K562 (cell line): Measurements from ENCODE around the gene TKT. TPM values are rescaled to one million over a fixed set of nuclear protein-coding genes. Genes with fewer than 3 reads are reported as not detected.

ENCODE experiments used
- ATAC-seq: fragments of 200-7000 bp; cut with Tn5 transposase; 3 replicates; pipeline ENCODE4 v1.9.1; 2020; ENCODE audit warnings: moderate library complexity
- BruUV-seq: library from RNA; stranded (reverse); fragments of 400-500 nt; replicated peaks from 2 replicates; lab custom pipeline; 2021; lab: Mats Ljungman, UMichigan
- CTCF ChIA-PET: fragments of 300-600 bp; formaldehyde crosslinking; extraction: SDS; loops from one replicate; lab custom pipeline; 2021; ENCODE audit warnings: low intra/inter-chr PET ratio; lab: Yijun Ruan, JAX
- POLR2A ChIA-PET: fragments of 300-600, 350-650 bp; sonication (Branson Sonifier 250); formaldehyde crosslinking; extraction: SDS; loops from one replicate; lab custom pipeline; 2021; ENCODE audit warnings: antibody characterized with exemption, inconsistent platforms; lab: Yijun Ruan, JAX
- DNase-seq, 4 experiments: peaks; one replicate each; pipeline versions ENCODE4 v3.0.0 to v3.0.0-alpha.2; 2011 to 2018; ENCODE audit warnings: low spot score in 3 of 4, mixed read lengths in 3 of 4; ENCODE audit errors: extremely low read depth in 1 of 4
- FAIRE-seq: peaks from 2 replicates; lab custom pipeline; 2011; peaks lifted over from hg19 to GRCh38; lab: Jason Lieb, UNC
- H2AFZ ChIP-seq: 2 replicates; pipeline ENCODE4 v1.6.0; 2011; ENCODE audit warnings: low read depth, low read length, control low read depth, inconsistent platforms
- H3K27ac ChIP-seq: fragments of 200-600 bp; 3 replicates; pipeline ENCODE4 v1.8.0; 2011; ENCODE audit warnings: low read depth, mild to moderate bottlenecking, control low read depth, inconsistent platforms, low read length, moderate library complexity, mixed read lengths; ENCODE audit errors: extremely low read depth
- H3K27me3 ChIP-seq, 2 experiments: fragments of 300-600 bp in 1 of 2; 2 replicates in 1 of 2; 3 replicates in 1 of 2; pipeline versions ENCODE4 v1.6.0 to v1.8.0; 2011; ENCODE audit warnings: inconsistent platforms in 2 of 2, low read length in 2 of 2, mild to moderate bottlenecking in 1 of 2, mixed read lengths in 1 of 2, moderate library complexity in 1 of 2; ENCODE audit not compliant: control insufficient read depth in 2 of 2, insufficient read depth in 2 of 2
- H3K36me3 ChIP-seq: fragments of 300-600 bp; 3 replicates; pipeline ENCODE4 v1.8.0; 2011; ENCODE audit warnings: mild to moderate bottlenecking, low read length, inconsistent platforms; ENCODE audit not compliant: control insufficient read depth, insufficient read depth
- H3K4me1 ChIP-seq, 2 experiments: fragments of 200-600 bp in 1 of 2; replicated peaks in 1 of 2; 2 replicates in 1 of 2; 3 replicates in 1 of 2; pipeline versions ENCODE4 v1.5.1 to v1.8.0; 2011; ENCODE audit warnings: inconsistent platforms in 2 of 2, low read length in 2 of 2, mild to moderate bottlenecking in 1 of 2, mixed read lengths in 1 of 2, moderate library complexity in 1 of 2; ENCODE audit not compliant: control insufficient read depth in 2 of 2, insufficient read depth in 2 of 2
- H3K4me2 ChIP-seq: 2 replicates; pipeline ENCODE4 v1.6.1; 2011; ENCODE audit warnings: low read length, control low read depth, inconsistent platforms, mixed read lengths; ENCODE audit not compliant: insufficient read depth
- H3K4me3 ChIP-seq: fragments of 200-600 bp; sonication (generic), shearing (Covaris generic); 2 replicates; pipeline ENCODE4 v1.5.1; 2016; ENCODE audit warnings: control low read depth, inconsistent platforms
- H3K79me2 ChIP-seq: fragments of 200-600 bp; 3 replicates; pipeline ENCODE4 v1.8.0; 2011; ENCODE audit warnings: low read length, inconsistent platforms; ENCODE audit not compliant: control insufficient read depth, insufficient read depth
- H3K9ac ChIP-seq, 2 experiments: 2 replicates each; pipeline versions ENCODE4 v1.6.0 to v1.6.1; 2011; ENCODE audit warnings: low read depth in 2 of 2, low read length in 2 of 2, control low read depth in 1 of 2, inconsistent platforms in 1 of 2, mild to moderate bottlenecking in 1 of 2, mixed read lengths in 1 of 2; ENCODE audit not compliant: insufficient read depth in 1 of 2
- H3K9me1 ChIP-seq: one replicate; pipeline ENCODE4 v1.6.0; 2011; ENCODE audit warnings: inconsistent platforms, mild to moderate bottlenecking, low read length, moderate library complexity; ENCODE audit not compliant: control insufficient read depth, insufficient read depth
- H3K9me3 ChIP-seq: replicated peaks from 2 replicates; pipeline ENCODE4 v1.5.1; 2011; ENCODE audit warnings: low read depth, low read length, inconsistent platforms; ENCODE audit not compliant: control insufficient read depth, insufficient read depth
- H4K20me1 ChIP-seq: replicated peaks from 2 replicates; pipeline ENCODE4 v1.6.1; 2011; ENCODE audit warnings: low read length, inconsistent platforms, mixed read lengths; ENCODE audit not compliant: control insufficient read depth, insufficient read depth
- CBFA2T2 ChIP-seq: fragments of 450-650 bp; conservative IDR thresholded peaks from 2 replicates; pipeline ENCODE4 v1.6.1; 2017; ENCODE audit warnings: mild to moderate bottlenecking
- FOXP1 ChIP-seq: sonication (generic); formaldehyde crosslinking; IDR thresholded peaks from 2 replicates; pipeline ENCODE4 v1.8.0; 2022; ENCODE audit warnings: mild to moderate bottlenecking, missing genetic modification reagents
- GTF3C2 ChIP-seq: IDR thresholded peaks from 3 replicates; pipeline ENCODE4 v1.6.1; 2011; ENCODE audit warnings: borderline replicate concordance, mild to moderate bottlenecking, moderate library complexity; ENCODE audit not compliant: insufficient read length; ENCODE audit errors: extremely low read depth
- HMBOX1 ChIP-seq: sonication (generic); IDR thresholded peaks from 2 replicates; pipeline ENCODE4 v1.6.1; 2016
- KAT8 ChIP-seq: fragments of 450-650 bp; IDR thresholded peaks from 2 replicates; pipeline ENCODE4 v1.6.1; 2016; ENCODE audit warnings: low read depth, mild to moderate bottlenecking
- KLF1 ChIP-seq: fragments of 450-650 bp; IDR thresholded peaks from 2 replicates; pipeline ENCODE4 v1.6.1; 2016; ENCODE audit warnings: missing genetic modification characterization, missing compliant biosample characterization
- ZNF561 ChIP-seq: fragments of 450-650 bp; formaldehyde crosslinking; conservative IDR thresholded peaks from 2 replicates; pipeline ENCODE4 v1.4.0; 2020; ENCODE audit warnings: mild to moderate bottlenecking, moderate library complexity
- ZNF830 ChIP-seq: fragments of 250-450 bp; sonication (Bioruptor Pico); IDR thresholded peaks from 2 replicates; pipeline ENCODE4 v1.5.0; 2021; ENCODE audit warnings: mild to moderate bottlenecking
- WGBS: fragments of 100-300 bp; shearing (Covaris generic); methylation state at CpG from one replicate; pipeline ENCODE4 v1.1.6; 2016; ENCODE audit warnings: low coverage, mixed read lengths; ENCODE audit not compliant: insufficient coverage; ENCODE audit errors: missing lambda C conversion rate; 5-methylcytosine and 5-hydroxymethylcytosine counted together
- in situ Hi-C: fragments of 300-500 bp; cut with MboI; formaldehyde crosslinking; loops from 4 replicates; pipeline ENCODE4 v1.15.0; 2018; ENCODE audit warnings: inconsistent platforms, mixed read lengths
- intact Hi-C: fragments of 100-400 bp; cut with micrococcal nuclease; formaldehyde crosslinking; loops from 2 replicates; pipeline ENCODE4 v1.14.2; 2022
- polyA plus RNA-seq, 8 experiments: library from polyadenylated mRNA; depleted of rRNA in 4 of 8; stranded (reverse) in 5 of 8; unstranded in 3 of 8; fragments of >200 nt; fragmentation: Nextera tagmentation in 2 of 8; fragmentation: Illumina TruSeq in 1 of 8; extraction: Ambion mirVana in 2 of 8; extraction: Trizol in 1 of 8; gene quantifications; 2 replicates each; pipeline versions ENCODE4 v1.2.1 to v1.2.3, GENCODE V29; 2011 to 2014; ENCODE audit warnings: inconsistent platforms in 1 of 8, missing spikeins in 1 of 8
- total RNA-seq, 7 experiments: library from RNA; depleted of rRNA in 6 of 7; stranded (reverse); fragments of >200 nt in 6 of 7; fragmentation: Illumina TruSeq in 2 of 7; extraction: Trizol in 2 of 7; gene quantifications; 2 replicates each; pipeline versions ENCODE4 v1.2.1 to v1.2.3, GENCODE V29; 2011 to 2021; ENCODE audit warnings: low replicate concordance in 1 of 7
- TF ChIP-seq, protein P1 (sequence below): sonication (generic); formaldehyde crosslinking; IDR thresholded peaks from 2 replicates; pipeline ENCODE4 v1.8.1; 2023; ENCODE audit warnings: mild to moderate bottlenecking, missing genetic modification reagents
- TF ChIP-seq, protein P2 (sequence below): sonication (generic); formaldehyde crosslinking; IDR thresholded peaks from 2 replicates; pipeline ENCODE4 v1.8.1; 2023; ENCODE audit warnings: mild to moderate bottlenecking, missing genetic modification reagents
- TF ChIP-seq, protein P3 (sequence below): fragments of 450-650 bp; conservative IDR thresholded peaks from 2 replicates; pipeline ENCODE4 v1.6.1; 2016; ENCODE audit warnings: missing genetic modification characterization, low read depth, mild to moderate bottlenecking, control low read depth, missing compliant biosample characterization

Gene TKT
- total and polyA plus RNA-seq, 9 of the 15 experiments (the other 6 are each of a cell fraction or from before 2014, with no cell fraction given): 58.1 to 401 (median 187) TPM

DNA sequence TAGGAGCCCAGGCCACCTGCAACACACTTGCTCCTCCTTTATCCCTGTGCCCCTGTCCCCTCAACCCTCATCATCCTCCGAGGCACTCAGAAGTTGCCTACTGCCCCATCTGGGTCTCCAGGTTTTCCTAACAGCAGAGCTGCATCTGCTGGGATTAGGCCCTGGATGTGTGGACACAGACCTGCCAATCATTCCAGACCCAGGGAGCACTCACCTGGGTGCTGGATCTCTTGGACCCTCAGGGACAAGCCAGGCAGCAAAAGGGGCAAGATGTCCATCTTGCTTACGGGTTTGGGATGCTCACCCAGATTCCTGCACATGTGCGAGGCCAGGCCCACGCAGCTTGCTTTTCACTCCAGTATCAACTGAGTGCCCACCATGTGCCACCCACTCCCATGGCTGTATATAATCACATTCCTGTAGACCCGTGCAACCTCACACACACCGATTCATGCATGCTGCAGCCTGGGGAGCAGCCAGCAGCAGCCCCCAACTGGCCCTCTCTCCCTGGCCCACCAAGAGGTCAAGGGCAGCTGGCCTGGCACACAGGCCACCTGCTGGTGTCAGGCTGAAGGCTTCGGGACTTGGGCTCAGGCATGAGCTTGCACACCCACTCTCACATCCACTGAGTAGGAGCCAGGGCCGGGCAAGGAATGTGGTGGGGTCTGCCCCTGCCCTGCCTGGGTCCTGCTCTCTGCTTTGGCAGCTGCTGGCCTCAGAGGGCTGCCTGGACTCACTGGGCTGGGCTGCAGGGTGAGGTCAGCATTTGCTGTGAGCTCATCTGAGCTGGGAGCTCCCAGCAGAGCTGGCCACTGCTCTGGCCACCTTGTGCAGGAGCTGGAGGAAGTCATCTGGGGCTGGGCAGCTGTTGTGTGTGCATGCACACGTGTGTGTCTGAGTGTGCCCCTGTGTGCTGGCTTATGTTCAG lies 79.9 kb downstream of the TKT start:
- Histone ChIP-seq H3K9me1 (no peaks in the 10 kb centered on the region), H4K20me1 (no peaks in the 10 kb centered on the region; the same call in 1 of the 2 replicates), H3K4me3 (no peak overlapping the region), H3K27me3 (no peaks in the 10 kb centered on the region), H3K9ac (no peak overlapping the region; a peak in 1 of 4 replicates), H3K9me3 (no peaks in the 10 kb centered on the region), H3K27ac (no peak overlapping the region), H3K4me1 (peaks cover 0 to 13% of the 10 kb centered on the region in 2 experiments; a peak in 1 of 5 replicates), H3K79me2 (no peaks in the 10 kb centered on the region), H3K36me3 (0 out of 3 replicates have a peak, but pooled peaks cover 4% of the 10 kb centered on the region), H2AFZ (no peak overlapping the region), H3K4me2 (no peak overlapping the region)
- no peak; the same call in 2 of the 3 replicates for ATAC-seq
- POLR2A ChIA-PET: interaction anchor here (0.5 kb wide), 1 partner anchor 47 kb away, joined by 3 read pairs; no protein-coding TSS in a partner anchor
- DNase-seq: no peak
- in situ Hi-C loops: no loop called here
- BruUV-seq: no TSS peak
- intact Hi-C loops: no loop called here
- CTCF ChIA-PET: no interaction called here
- 74% methylated on average over 7 of the region's 9 CpGs for WGBS
- no peak for FAIRE-seq
- TF ChIP-seq HMBOX1 (no peak), FOXP1 (CRISPR knock-in tag) (no peak), ZNF561 (CRISPR knock-in tag) (no peak), GTF3C2 (no peak), KAT8 (no peak), ZNF830 (CRISPR knock-in tag) (no peak), CBFA2T2 (no peak), KLF1 (tag) (no peak)
- TF ChIP-seq, protein P1, sequence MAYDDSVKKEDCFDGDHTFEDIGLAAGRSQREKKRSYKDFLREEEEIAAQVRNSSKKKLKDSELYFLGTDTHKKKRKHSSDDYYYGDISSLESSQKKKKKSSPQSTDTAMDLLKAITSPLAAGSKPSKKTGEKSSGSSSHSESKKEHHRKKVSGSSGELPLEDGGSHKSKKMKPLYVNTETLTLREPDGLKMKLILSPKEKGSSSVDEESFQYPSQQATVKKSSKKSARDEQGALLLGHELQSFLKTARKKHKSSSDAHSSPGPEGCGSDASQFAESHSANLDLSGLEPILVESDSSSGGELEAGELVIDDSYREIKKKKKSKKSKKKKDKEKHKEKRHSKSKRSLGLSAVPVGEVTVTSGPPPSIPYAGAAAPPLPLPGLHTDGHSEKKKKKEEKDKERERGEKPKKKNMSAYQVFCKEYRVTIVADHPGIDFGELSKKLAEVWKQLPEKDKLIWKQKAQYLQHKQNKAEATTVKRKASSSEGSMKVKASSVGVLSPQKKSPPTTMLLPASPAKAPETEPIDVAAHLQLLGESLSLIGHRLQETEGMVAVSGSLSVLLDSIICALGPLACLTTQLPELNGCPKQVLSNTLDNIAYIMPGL (CRISPR knock-in tag): no peak
- TF ChIP-seq, protein P2, sequence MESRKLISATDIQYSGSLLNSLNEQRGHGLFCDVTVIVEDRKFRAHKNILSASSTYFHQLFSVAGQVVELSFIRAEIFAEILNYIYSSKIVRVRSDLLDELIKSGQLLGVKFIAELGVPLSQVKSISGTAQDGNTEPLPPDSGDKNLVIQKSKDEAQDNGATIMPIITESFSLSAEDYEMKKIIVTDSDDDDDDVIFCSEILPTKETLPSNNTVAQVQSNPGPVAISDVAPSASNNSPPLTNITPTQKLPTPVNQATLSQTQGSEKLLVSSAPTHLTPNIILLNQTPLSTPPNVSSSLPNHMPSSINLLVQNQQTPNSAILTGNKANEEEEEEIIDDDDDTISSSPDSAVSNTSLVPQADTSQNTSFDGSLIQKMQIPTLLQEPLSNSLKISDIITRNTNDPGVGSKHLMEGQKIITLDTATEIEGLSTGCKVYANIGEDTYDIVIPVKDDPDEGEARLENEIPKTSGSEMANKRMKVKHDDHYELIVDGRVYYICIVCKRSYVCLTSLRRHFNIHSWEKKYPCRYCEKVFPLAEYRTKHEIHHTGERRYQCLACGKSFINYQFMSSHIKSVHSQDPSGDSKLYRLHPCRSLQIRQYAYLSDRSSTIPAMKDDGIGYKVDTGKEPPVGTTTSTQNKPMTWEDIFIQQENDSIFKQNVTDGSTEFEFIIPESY (CRISPR knock-in tag): no peak
- TF ChIP-seq, protein P3, sequence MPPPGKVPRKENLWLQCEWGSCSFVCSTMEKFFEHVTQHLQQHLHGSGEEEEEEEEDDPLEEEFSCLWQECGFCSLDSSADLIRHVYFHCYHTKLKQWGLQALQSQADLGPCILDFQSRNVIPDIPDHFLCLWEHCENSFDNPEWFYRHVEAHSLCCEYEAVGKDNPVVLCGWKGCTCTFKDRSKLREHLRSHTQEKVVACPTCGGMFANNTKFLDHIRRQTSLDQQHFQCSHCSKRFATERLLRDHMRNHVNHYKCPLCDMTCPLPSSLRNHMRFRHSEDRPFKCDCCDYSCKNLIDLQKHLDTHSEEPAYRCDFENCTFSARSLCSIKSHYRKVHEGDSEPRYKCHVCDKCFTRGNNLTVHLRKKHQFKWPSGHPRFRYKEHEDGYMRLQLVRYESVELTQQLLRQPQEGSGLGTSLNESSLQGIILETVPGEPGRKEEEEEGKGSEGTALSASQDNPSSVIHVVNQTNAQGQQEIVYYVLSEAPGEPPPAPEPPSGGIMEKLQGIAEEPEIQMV: no peak
